Progenitor cell of endocrine pancreas (in vitro differentiated cells): ENCODE measurements around the gene UNC5CL. TPM values are rescaled to one million over a fixed set of nuclear protein-coding genes. Genes with fewer than 3 reads are reported as not detected.
A peak's percentile ranks its signal among the peaks of the same experiment; 100 is the strongest.

Experiments
- DNase-seq: peaks from one replicate; pipeline ENCODE4 v3.0.0; 2021; ENCODE audit warnings: low spot score; ENCODE audit not compliant: unreplicated experiment
- H3K27ac Mint-ChIP-seq: 2 replicates; pipeline ENCODE4 v1.8.0; 2021; ENCODE audit warnings: mild to moderate bottlenecking, moderate library complexity, mixed read lengths
- H3K27me3 Mint-ChIP-seq: 2 replicates; pipeline ENCODE4 v1.8.0; 2021; ENCODE audit warnings: mixed read lengths
- H3K36me3 Mint-ChIP-seq: 2 replicates; pipeline ENCODE4 v1.8.0; 2022; ENCODE audit warnings: mixed read lengths; ENCODE audit not compliant: insufficient read depth
- H3K4me1 Mint-ChIP-seq: 2 replicates; pipeline ENCODE4 v1.8.0; 2021; ENCODE audit warnings: low read depth, mixed read lengths
- H3K4me3 Mint-ChIP-seq: 2 replicates; pipeline ENCODE4 v1.8.0; 2021; ENCODE audit warnings: low read depth, mild to moderate bottlenecking, moderate library complexity, mixed read lengths
- H3K9me3 Mint-ChIP-seq: 2 replicates; pipeline ENCODE4 v1.8.0; 2021; ENCODE audit warnings: low read depth, mixed read lengths
- total RNA-seq: library from RNA; stranded (reverse); gene quantifications from 2 replicates; pipeline ENCODE4 v1.2.1, GENCODE V29; 2021
- TF ChIP-seq, protein P1 (sequence below): fragments of 200-600 bp; sonication (generic); IDR thresholded peaks from one replicate; pipeline ENCODE4 v1.5.0; 2021; ENCODE audit warnings: antibody characterized with exemption, mild to moderate bottlenecking; ENCODE audit not compliant: unreplicated experiment

The UNC5CL gene
- total RNA-seq, 1 donor from 2014 or later = 3.7 TPM

DNA sequence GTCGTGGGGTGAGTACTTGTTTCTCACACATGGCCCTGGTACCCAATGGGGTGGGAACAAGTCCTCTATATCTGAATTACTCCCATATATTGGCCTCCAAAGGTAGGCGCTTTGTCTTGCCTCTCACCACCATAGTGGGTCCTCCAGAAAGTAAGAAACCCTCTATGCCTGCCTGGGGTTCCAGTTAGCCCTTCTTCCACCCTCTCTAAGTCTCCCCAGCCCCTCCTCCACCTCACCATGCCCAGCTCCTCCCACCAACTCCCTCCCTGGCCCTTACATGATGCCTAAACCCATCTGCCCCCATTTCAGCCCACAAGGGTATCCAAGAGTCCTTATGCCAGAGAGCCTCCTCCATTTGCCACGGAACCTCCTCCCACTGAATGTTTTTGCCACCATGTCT is 4.1 kb upstream of the UNC5CL start:
- no peak overlapping the region for H3K4me3 Mint-ChIP-seq

DNA sequence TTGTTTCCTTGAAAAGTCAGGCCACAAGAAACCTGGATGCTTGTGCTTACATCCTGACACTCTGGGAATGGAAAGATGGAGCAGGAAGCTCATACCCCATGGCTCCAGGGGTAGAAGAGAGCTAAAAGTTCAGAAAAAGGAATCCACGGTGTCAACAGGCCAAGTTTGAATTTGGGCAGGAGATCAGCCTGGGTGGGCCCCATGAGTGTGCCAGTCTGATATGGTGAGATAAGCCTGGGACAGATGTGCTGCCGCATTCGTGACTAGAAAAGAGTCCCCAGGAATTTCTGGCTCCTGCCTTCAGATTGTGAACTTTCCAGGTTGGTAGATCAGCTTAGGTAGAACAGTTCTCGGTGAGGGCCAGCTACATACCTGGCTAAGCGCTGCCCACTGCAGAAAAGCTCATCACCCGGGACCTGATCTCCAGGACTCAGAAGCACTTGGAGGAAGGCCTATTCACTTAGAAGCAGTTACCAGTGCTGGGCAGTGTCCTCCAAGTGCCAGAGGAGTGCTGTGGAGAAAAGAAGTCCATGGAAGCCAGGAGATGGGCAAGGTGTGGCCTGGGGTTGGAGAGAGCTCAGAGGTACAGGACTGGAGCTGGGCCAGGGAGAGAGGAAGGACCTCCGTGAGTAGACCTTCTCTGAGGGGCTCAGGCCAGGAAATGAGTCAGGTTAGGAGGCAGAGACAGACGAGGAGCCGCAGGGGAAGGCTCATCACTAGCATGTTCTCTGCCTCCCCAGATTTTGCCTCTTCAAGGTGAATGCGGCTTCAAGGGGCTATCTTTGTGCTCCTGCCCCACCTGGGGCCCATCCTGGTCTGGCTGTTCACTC is 3.4 kb upstream of the UNC5CL start, which contains the start of gene TSPO2:
TSS of gene TSPO2 (plus strand) at position 242 of the 830 bp plus-strand sequence. CDS start at position 761, 519 bp downstream.
- H3K27me3 Mint-ChIP-seq = no peaks in the 10 kb centered on the region
- H3K4me1 Mint-ChIP-seq = peaks cover 45% of the 10 kb centered on the region
- H3K9me3 Mint-ChIP-seq = no peaks in the 10 kb centered on the region
- TF ChIP-seq, protein P1, sequence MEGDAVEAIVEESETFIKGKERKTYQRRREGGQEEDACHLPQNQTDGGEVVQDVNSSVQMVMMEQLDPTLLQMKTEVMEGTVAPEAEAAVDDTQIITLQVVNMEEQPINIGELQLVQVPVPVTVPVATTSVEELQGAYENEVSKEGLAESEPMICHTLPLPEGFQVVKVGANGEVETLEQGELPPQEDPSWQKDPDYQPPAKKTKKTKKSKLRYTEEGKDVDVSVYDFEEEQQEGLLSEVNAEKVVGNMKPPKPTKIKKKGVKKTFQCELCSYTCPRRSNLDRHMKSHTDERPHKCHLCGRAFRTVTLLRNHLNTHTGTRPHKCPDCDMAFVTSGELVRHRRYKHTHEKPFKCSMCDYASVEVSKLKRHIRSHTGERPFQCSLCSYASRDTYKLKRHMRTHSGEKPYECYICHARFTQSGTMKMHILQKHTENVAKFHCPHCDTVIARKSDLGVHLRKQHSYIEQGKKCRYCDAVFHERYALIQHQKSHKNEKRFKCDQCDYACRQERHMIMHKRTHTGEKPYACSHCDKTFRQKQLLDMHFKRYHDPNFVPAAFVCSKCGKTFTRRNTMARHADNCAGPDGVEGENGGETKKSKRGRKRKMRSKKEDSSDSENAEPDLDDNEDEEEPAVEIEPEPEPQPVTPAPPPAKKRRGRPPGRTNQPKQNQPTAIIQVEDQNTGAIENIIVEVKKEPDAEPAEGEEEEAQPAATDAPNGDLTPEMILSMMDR = no peak
- peak within 1 kb of the TSS; percentile 33 for H3K27ac Mint-ChIP-seq
- no peak within 1 kb of the TSS for H3K4me3 Mint-ChIP-seq
- no peak for DNase-seq
- no peaks in the 10 kb centered on the region for H3K36me3 Mint-ChIP-seq

More for the DNA sequence above, 4.1 kb upstream of the UNC5CL start:
- H3K36me3 Mint-ChIP-seq = no peaks in the 10 kb centered on the region
- no peaks in the 10 kb centered on the region for H3K27me3 Mint-ChIP-seq
- TF ChIP-seq, protein P1 = no peak
- no peak for DNase-seq
- H3K4me1 Mint-ChIP-seq = peaks cover 49% of the 10 kb centered on the region
- no peaks in the 10 kb centered on the region for H3K9me3 Mint-ChIP-seq
- H3K27ac Mint-ChIP-seq = no peak overlapping the region

DNA sequence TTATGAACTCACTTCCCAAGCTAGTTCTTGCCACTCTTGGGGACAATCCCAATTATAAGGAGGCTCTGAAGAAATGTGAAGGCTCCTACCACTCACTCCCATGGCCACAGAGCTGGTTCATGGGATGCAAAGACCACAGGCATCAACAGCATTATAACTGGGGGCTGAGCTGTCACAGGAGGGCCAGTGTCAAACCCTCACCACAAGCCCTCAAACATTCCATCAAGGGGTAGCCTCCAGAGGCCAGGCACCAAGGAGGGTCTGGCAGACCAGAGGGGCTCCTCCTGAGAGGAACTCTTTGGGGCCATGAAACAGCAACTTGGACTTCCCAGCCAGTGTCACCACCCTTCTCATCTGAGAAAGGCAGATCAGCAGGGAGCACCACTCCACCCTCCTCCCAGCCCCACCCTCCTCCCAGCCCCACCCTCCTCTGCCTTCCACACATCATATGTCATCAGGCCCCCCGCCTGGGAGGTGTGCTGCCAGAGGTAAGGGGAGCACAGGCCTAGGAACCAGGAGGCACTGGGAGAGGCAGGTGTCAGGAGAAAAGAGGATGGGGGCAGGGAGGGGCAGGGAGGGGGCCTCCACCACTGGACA is 2.0 kb upstream of the UNC5CL start:
- H3K36me3 Mint-ChIP-seq = no peaks in the 10 kb centered on the region
- TF ChIP-seq, protein P1 = no peak
- no peak overlapping the region for H3K4me3 Mint-ChIP-seq
- peaks cover 42% of the 10 kb centered on the region for H3K4me1 Mint-ChIP-seq
- peak overlapping the region; percentile 97 for H3K27ac Mint-ChIP-seq
- H3K9me3 Mint-ChIP-seq = no peaks in the 10 kb centered on the region
- H3K27me3 Mint-ChIP-seq = no peaks in the 10 kb centered on the region
- no peak for DNase-seq

DNA sequence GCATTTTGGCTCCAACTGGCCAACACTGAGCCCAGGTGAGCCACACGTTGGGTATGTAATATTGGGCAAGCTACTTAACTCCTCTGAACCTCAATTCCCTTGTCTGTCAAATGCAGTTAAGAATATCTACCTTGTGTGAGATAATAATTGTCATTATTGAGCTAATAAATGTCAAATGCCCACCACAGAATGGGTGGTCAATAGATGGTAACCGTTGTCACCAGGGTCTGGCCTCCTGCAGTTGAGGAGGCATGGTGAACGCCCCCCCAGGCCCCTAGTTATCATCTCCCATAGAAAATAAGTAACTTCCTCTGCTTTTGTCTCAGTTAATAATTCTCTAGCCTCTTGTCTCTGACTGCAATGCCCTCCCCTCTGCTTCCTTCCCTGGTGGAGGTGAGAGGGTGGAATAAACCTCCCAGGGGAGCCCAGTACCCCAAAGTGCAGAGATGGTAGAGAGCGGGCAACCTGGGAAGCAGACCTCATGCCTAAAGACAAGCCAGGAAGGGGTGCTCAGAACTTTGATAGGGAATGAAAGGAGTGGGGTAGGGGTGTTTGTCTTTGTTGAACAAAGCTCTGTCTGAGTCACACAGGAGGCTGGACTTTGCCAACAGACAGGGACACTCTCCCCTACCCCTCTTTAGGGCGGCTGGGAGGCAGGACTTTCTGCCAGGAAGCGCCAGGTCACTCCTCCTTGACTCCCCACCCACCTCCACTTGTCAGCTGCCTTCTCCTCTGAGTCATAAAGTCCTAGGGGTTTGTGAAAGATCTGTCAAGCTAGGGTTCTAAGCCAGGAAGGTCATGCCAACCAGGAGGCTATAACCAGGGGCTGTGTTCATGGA is 1.3 kb upstream of the UNC5CL start:
- Mint-ChIP-seq H3K36me3 (no peaks in the 10 kb centered on the region), H3K27ac (peak overlapping the region; percentile 97), H3K9me3 (no peaks in the 10 kb centered on the region), H3K27me3 (no peaks in the 10 kb centered on the region), H3K4me3 (peak overlapping the region; percentile 47), H3K4me1 (peaks cover 35% of the 10 kb centered on the region)
- DNase-seq = no peak
- TF ChIP-seq, protein P1 = no peak

DNA sequence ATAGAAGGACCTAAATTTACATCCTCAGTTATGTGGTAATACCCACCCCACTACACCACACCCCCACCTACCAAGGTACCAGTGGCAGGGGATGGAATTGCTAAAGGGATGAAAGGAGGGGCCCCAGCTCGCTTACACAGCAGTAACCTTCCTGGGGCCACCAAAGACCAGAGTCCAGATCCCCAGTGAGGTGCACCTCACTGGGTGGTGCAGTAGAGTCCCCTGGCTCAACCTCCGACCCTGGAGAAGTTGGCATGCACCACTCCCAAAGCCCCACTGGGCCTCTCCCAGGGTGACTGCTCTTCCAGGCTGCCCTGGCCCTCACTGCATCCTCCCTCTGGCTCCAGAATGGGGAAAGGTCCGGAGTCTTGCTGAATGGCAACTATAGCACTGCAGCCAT is 816 bp downstream of the UNC5CL start:
- H3K4me3 Mint-ChIP-seq = no peak overlapping the region
- TF ChIP-seq, protein P1 = no peak
- H3K27ac Mint-ChIP-seq = no peak overlapping the region
- H3K4me1 Mint-ChIP-seq = peaks cover 32% of the 10 kb centered on the region
- no peaks in the 10 kb centered on the region for H3K36me3 Mint-ChIP-seq
- no peak for DNase-seq
- no peaks in the 10 kb centered on the region for H3K9me3 Mint-ChIP-seq
- H3K27me3 Mint-ChIP-seq = no peaks in the 10 kb centered on the region
